ENCODE measurements around the gene OR2W1. TPM values are rescaled to one million over a fixed set of nuclear protein-coding genes. Genes with fewer than 3 reads are reported as not detected.

OR2W1 gene, protein sequence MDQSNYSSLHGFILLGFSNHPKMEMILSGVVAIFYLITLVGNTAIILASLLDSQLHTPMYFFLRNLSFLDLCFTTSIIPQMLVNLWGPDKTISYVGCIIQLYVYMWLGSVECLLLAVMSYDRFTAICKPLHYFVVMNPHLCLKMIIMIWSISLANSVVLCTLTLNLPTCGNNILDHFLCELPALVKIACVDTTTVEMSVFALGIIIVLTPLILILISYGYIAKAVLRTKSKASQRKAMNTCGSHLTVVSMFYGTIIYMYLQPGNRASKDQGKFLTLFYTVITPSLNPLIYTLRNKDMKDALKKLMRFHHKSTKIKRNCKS
- total RNA-seq: not detected
- long read RNA-seq: 0 reads

GRCh38 chr6:29045075-29045474 is at the start of gene OR2W1:
TSS of gene OR2W1 (minus strand) at chr6:29045175. CDS start at chr6:29045175, 0 bp downstream.
- intact Hi-C loops (cut with DNase I): no loop called here
- ATAC-seq (no peak), DNase-seq (no peak)

- no peak for DNase-seq
Observed at GRCh38 chr6:29092957-29093356, 48.0 kb upstream of the OR2W1 start.

GRCh38 chr6:29087213-29087612 is 42.2 kb upstream of the OR2W1 start, which contains the start of gene OR2B3:
TSS of gene OR2B3 (minus strand) at chr6:29087313. CDS start at chr6:29087248, 65 bp downstream.
- intact Hi-C loops (cut with DNase I): no loop called here
- DNase-seq: no peak
- no peak for ATAC-seq

More at GRCh38 chr6:29092957-29093356, 48.0 kb upstream of the OR2W1 start:
- intact Hi-C loops (cut with DNase I): no loop called here
- ATAC-seq: no peak

DNA sequence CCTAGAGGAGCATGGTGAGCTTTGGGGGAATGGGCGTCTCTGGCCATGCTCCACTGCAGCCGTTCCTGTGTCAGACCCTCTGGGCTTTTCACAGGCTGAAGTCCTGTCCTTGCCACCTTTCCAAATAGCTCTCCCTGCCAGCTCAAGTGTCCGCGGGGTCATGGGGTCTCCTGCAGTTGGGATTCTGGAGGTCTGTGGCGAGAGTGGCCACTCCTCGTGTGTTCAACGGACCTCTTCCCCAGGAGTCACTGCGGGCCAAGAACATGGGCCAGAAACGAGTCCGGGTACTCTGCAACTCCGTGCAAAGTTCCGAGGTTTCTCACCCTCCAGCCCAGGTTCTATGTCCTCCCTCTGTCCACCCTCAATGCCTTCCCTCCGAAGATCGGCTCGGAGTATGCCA is 37.5 kb upstream of the OR2W1 start:
- intact Hi-C loops (cut with DNase I): no loop called here
- DNase-seq: no peak
- ATAC-seq: no peak

DNA sequence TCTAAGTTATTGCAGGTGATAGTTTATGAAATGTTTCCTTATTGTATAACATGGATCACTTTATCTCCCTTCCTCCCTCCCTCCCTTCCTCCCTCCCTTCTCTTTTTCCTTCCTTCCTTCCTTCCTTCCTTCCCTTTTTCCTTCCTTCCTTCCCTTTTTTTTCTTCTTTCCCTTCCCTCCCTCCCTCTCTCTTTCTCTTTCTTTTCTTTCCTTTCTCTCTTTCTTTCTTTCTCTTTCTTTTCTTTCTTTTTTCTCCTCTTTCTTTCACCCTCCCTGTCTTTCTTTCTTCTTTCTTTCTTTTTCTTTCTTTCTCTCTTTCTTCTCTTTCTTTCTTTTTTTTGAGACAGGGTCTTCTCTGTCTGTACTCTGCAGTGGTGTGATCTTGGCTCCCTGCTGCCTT is 36.3 kb upstream of the OR2W1 start:
- no peak for ATAC-seq
- no peak for DNase-seq
- intact Hi-C loops (cut with DNase I): no loop called here

DNA sequence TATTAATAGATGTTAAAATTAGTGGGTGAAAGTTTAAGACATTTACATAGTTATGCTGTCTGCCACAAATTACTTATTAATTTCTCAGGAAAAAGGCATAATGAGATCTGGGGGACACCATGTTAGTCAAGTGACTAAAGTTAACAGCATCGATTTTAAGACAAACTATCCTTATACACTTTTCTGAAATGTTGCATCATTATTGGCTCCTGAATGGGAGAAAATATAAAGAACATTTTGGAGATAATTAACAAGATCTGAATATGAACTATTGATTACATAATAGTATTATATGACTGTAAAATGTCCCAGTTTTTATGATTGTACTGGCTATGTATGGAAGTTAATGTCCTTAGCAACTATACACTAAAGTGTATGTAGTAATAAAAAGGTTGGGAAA is 34.2 kb upstream of the OR2W1 start:
- DNase-seq (no peak), ATAC-seq (no peak)

DNA sequence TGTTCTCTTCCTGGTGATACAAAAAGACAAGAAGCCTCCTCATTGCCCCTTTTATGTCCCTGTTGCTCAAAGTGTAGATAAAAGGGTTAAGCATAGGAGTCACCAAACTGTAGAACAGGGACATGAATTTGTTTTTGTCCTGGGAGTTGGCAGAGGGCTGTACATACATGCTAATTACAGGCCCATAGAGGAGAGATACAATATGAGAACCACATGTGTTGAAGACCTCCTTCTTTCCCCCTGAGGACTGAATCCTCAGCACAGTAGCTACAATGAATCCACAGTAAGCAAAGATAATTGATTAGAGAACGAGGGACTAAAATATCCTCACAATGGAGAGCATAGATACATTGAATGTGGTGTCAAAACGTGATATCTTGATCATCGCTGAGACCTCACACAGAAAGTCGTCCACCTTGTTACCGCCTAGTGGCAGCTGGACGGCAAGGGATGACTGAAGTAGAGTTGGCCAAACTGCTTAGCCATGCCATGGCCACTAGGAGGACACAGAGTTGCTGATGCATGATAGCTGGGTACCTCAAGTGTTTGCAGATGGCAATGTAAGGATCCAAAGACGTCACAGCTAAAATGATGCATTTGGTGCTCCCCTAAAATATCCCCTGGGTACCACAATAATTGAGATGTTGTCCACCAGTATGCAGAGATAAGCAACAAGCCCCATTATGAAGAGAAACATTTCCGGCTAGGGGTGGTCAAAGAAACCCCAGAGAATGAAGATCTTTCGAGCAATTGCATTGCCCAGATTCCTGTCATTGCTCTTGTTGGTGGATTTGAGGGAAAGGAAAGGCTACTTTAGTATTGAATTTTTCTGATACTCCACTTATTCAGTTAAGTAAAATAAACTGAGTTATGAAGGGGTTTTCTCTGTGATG is 27.1 kb upstream of the OR2W1 start:
- ATAC-seq: no peak
- intact Hi-C loops (cut with DNase I): no loop called here

More for the DNA sequence above, 34.2 kb upstream of the OR2W1 start:
- intact Hi-C loops (cut with DNase I): no loop called here

DNA sequence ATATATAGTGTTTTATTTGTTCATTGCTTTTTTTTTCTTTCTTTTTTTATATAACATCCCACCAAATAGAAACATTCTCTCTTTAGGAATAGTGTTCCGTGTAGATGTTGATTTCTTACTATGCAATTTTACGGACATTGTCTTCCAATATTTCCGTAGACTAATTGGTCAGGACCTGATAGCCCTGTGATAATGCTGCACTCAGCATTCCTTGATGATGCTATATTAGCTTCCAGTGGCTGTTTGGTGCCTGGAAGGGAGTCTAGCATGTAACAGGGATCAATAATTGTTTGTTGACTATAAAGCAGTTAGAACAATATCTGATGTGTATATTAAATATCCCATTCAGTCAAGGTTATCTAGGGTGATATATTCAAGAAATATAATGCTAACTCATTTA is 6.7 kb upstream of the OR2W1 start:
- intact Hi-C loops (cut with DNase I): no loop called here
- DNase-seq: no peak
- ATAC-seq: no peak

More for the DNA sequence above, 27.1 kb upstream of the OR2W1 start:
- no peak for DNase-seq

DNA sequence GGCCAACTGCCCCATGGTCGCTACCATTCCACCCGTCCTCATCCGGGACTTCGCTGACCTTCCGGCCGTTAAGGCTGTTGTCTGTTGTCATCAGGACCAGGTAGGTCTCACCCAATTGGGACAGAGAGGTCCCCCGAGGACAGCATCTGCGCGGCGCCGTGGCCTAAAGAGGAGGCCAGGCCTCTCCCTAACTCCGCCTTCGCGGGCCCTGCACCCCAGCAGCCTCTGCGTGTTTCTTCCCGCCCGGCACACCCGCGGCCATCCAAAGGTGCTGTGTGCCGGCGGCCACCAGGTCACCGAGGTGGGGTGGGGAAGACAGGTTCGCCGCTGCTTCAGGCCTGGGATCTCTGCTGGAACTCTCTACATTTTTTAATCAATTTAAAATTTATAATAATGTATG is 9.0 kb downstream of the OR2W1 start:
- no peak for DNase-seq
- ATAC-seq: no peak

GRCh38 chr6:29028821-29029220 is 16.2 kb downstream of the OR2W1 start:
- intact Hi-C loops (cut with DNase I): no loop called here
- DNase-seq (no peak), ATAC-seq (no peak)

More for the DNA sequence above, 9.0 kb downstream of the OR2W1 start:
- intact Hi-C loops (cut with DNase I): no loop called here

DNA sequence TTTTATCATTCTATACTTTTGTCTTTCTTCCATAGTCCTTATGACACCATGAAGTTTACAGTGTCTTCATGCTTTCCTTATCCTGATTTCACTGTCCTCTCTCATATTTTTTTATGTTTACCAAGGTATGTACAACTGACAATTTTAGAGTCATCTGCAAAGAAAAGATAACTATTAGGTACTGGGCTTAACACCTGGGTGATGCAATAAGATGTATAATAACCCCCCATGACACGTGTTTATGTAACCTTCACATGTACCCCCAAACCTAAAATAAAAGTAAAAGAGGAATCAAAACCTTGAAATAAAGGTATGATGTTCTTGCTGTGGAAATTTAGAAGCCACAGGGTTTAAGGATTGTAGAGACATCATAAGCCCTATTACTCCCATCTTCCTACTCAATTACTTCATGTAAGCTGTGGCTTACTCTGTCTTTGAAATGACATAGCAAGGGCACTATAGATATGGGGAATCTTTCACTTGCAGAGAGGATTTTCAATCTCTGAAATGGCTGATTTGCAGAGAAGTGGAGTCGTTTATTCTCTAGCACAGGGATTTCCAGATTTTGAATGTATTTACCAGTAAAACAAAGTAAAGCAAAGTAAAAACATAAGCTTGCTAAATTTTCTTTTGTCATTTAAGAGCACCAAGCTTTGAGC is 18.9 kb downstream of the OR2W1 start:
- intact Hi-C loops (cut with DNase I): no loop called here
- DNase-seq (no peak), ATAC-seq (no peak)

DNA sequence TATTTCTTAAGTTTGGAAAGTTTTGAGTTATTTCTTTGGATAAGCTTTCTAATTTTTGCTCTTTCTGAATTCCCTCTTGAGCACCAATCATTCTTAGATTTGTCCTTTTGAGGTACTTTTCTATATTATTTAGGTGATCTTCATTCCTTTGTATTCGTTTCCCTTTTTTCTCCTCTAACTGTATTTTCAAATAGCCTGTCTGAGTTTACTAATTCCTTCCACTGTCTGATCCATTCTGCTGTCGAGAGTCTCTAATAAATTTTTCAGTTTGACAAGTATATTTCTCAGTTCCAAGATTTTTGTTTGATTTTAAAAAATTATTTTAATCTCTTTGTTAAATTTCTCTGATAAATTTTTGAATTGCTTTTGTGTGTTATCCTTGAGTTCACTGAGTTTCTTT is 23.5 kb downstream of the OR2W1 start:
- DNase-seq (no peak), ATAC-seq (no peak)
- intact Hi-C loops (cut with DNase I): no loop called here

- no peak for ATAC-seq
- DNase-seq: no peak
- intact Hi-C loops (cut with DNase I): no loop called here
Observed at GRCh38 chr6:29019629-29020028, 25.3 kb downstream of the OR2W1 start.

DNA sequence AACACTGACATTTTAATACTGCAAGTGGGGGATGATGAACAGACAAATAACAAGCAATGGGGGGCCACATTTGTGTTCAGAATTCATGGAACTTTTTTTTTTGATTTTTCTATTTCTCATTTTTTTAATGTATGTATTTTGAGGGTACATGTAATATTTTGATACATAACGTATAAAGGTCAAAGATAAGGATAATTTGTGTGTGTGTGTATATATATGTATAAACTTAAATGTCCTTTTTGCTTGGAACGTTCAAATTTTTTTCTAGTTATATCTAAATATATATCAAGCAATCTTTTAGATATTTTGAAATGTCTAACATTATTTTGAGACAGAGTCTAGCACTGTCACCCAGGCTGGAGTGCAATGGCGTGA is 27.6 kb downstream of the OR2W1 start:
- DNase-seq: no peak
- intact Hi-C loops (cut with DNase I): loop anchor here in 1 of 2 donors (2.0 kb wide), 2 partner anchors 181 to 331 kb away; no protein-coding TSS in a partner anchor
- no peak for ATAC-seq

DNA sequence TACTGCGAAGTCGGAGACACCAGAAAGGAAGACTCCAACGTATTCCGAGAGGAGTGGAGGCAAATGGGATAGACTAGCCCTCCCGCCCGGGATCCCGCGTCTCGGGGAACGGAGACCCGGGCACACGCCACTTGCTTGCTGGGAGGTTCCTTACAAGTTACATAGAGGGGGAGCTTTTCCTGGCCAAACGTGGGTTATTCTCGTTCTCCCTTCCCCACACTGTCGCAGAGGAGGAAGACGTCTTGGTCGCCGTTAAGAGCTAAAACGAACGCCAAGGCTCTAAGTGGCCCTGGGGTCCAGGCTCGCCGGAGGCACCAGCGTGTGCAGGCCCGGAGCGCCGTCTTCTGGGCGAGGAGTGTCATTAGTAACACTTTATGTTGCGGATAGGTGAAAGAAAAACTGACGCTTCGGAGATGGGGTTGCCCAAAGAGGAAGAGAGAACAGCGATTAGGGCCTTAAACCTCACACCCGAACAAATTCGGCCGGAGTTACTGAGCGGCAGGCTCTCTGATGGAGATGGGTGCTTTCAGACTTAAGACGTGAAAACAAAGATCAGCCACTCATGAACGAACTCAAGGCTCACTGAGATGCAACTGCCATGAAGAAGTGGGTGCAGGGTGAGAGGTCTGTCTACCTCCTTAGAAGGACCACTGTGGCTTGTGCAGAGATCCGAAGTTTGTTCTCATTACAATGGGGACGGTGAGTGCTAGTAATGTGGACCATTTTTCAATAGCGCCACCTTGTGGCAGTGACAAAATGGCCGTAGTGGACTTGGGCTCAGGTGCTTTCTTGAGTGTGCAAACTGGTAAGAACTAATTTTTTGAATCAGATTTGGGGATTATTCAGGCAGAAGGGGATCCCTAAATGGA is 28.2 kb downstream of the OR2W1 start:
- ATAC-seq: peak; percentile 87 to 95
- DNase-seq: peak; percentile 78

DNA sequence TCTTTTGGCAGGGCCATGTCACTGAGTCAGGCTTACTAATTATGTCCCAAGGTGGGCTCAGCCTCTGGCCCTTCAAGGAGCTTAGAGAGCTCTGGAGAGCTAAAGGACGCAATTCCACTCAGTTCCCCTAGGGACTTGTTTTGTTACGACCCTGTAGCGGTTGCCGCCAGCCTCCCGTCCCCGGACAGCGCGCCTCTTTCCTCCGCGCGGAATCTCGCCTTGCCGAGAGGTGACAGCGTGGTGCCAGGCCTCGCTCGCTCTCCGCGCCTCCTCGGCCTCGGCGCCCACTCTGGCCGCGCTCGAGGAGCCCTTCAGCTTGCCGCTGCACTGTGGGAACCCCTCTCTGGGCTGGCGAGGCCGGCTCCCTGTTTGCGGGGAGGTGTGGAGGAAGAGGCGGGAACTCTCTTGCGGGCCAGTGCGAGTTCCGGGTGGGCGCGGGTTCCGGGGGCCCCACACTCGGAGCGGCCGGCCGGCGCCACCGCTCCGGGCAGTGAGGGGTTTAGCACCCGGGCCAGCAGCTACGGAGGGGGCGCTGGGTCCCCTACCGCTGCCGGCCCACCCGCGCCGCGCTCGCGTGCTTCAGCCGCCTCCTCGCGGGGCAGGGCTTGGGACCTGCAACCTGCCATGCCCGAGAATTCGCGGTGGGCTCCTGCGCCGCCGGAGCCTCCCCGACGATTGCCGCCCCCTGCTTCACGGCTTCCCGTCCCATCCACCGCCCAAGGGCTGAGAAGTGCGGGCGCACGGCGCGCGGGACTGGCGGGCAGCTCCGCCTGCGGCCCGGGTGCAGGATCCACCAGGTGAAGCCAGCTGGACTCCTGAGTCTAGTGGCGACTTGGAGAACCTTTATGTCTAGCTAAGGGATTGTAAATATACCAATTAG is 30.0 kb downstream of the OR2W1 start:
- ATAC-seq (no peak), DNase-seq (no peak)
- intact Hi-C loops (cut with DNase I): loop anchor here in 1 of 2 donors (5.0 kb wide), 2 partner anchors 178 to 328 kb away; no protein-coding TSS in a partner anchor

More for the DNA sequence above, 28.2 kb downstream of the OR2W1 start:
- intact Hi-C loops (cut with DNase I): loop anchor here in 1 of 2 donors (2.0 kb wide), 2 partner anchors 180 to 330 kb away; no protein-coding TSS in a partner anchor

DNA sequence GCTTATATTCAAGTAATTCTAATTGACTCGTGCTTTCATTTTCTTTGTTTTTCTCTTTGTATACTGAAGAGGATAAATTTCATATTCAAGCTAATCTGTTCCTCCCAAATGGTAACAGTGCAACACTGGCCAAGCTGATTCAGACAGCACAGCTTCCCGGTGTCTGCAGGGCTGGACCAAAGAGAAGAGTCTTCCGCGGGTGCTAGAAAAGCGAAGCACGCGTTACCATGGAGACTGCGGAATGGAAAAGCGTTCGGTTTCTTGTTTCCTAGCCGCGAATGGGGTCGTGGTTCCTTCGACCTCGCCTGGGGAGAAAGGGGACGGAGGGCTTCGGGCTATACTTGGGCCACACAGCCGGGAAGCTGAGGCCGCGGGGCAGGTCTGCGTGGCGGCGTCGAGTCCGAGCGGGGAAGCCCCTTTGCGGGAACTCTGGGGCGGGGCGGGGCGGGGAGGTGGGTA is 33.7 kb downstream of the OR2W1 start:
- ATAC-seq: peak; percentile 78 to 90
- peak; percentile 60 for DNase-seq
- intact Hi-C loops (cut with DNase I): loop anchor here in 1 of 2 donors (5.0 kb wide), 2 partner anchors 174 to 324 kb away; no protein-coding TSS in a partner anchor
